KOPT-K1 (cell line): ENCODE results near the gene TAS2R30.

ENCODE experiments used
- H3K27ac ChIP-seq: fragments of 200-600 bp; sonication (generic); 2 replicates; pipeline ENCODE4 v1.5.1; 2016; ENCODE audit warnings: antibody characterized with exemption, mild to moderate bottlenecking, low read depth, low read length; ENCODE audit not compliant: poor library complexity, severe bottlenecking
- H3K36me3 ChIP-seq: fragments of 200-600 bp; sonication (generic); 2 replicates; pipeline ENCODE4 v1.5.1; 2017; ENCODE audit warnings: antibody characterized with exemption, mild to moderate bottlenecking, low read length, moderate library complexity; ENCODE audit not compliant: insufficient read depth
- H3K9me3 ChIP-seq: fragments of 200-600 bp; sonication (generic); 2 replicates; pipeline ENCODE4 v1.5.1; 2017; ENCODE audit warnings: antibody characterized with exemption, low read length, mild to moderate bottlenecking; ENCODE audit not compliant: insufficient read depth, poor library complexity, severe bottlenecking

Gene TAS2R30

GRCh38 chr12:11089246-11089645 lies 45.2 kb downstream of the TAS2R30 start:
- H3K36me3 ChIP-seq: no peaks in the 10 kb centered on the region
- H3K9me3 ChIP-seq: no peaks in the 10 kb centered on the region
- no peak overlapping the region for H3K27ac ChIP-seq

DNA sequence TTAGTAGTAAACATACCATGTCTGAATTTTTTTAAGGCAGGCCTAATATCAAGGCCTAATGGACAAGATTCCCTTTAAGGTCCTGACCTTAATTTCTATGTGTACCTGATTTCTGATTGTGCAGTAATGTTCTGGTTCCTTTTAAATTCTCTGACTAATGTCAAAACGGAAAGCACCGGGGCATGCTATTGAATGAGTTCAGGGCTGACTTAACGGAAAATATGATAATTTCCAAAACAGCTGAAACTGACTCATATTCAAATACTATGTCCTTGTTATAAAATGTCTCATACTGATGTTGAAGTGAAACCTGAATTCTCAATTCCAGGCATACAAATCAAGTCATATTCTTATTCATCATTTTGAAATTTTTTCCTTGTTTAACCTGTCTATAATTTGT lies 49.0 kb downstream of the TAS2R30 start:
- H3K9me3 ChIP-seq: no peaks in the 10 kb centered on the region
- no peak overlapping the region for H3K27ac ChIP-seq
- H3K36me3 ChIP-seq: no peaks in the 10 kb centered on the region
